T-helper 1 cell treated with Interleukin-12 subunit alpha and Interleukin-12 subunit beta and Interleukin-4 antibody, amounts not matched to agents 30 ng/mL and 1 ng/mL, for 36 hours (primary cell): ENCODE data around the gene ZHX3. TPM values are rescaled to one million over a fixed set of nuclear protein-coding genes. Genes with fewer than 3 reads are reported as not detected.

Experiments
- intact Hi-C: fragments of 100-400 bp; cut with micrococcal nuclease; formaldehyde crosslinking; loops from one replicate; pipeline ENCODE4 v1.15.1; 2024
- total RNA-seq: library from RNA; stranded (reverse); gene quantifications from 2 replicates; pipeline ENCODE4 v1.2.3, GENCODE V29; 2022

ZHX3 gene
- total RNA-seq, 1 donor from 2014 or later, result 7.5 TPM

- intact Hi-C loops, result no loop called here
Measured at GRCh38 chr20:41355598-41356203, 38.2 kb upstream of the ZHX3 start.

GRCh38 chr20:41355192-41355591 is 37.7 kb upstream of the ZHX3 start:
- intact Hi-C loops, result no loop called here

- intact Hi-C loops, result no loop called here
Measured at GRCh38 chr20:41353530-41353929, 36.0 kb upstream of the ZHX3 start.

- intact Hi-C loops, result no loop called here
Measured at GRCh38 chr20:41352666-41353065, 35.1 kb upstream of the ZHX3 start.

GRCh38 chr20:41352106-41352505 is 34.6 kb upstream of the ZHX3 start:
- intact Hi-C loops, result no loop called here

GRCh38 chr20:41350408-41350962 is 33.0 kb upstream of the ZHX3 start:
- intact Hi-C loops, result no loop called here

GRCh38 chr20:41349943-41350342 is 32.4 kb upstream of the ZHX3 start:
- intact Hi-C loops, result no loop called here

- intact Hi-C loops, result no loop called here
Measured at GRCh38 chr20:41349266-41349665, 31.7 kb upstream of the ZHX3 start.

- intact Hi-C loops, result no loop called here
Measured at GRCh38 chr20:41348430-41349172, 31.1 kb upstream of the ZHX3 start.

GRCh38 chr20:41347523-41348429 is 30.2 kb upstream of the ZHX3 start:
- intact Hi-C loops, result no loop called here

- intact Hi-C loops, result no loop called here
Measured at GRCh38 chr20:41345729-41346067, 28.2 kb upstream of the ZHX3 start.

GRCh38 chr20:41344938-41345728 is 27.6 kb upstream of the ZHX3 start:
- intact Hi-C loops, result loop anchor here (5.0 kb wide), 1 partner anchor 67 kb away; no protein-coding TSS in a partner anchor

- intact Hi-C loops, result loop anchor here (5.0 kb wide), 1 partner anchor 68 kb away; no protein-coding TSS in a partner anchor
Measured at GRCh38 chr20:41344477-41344876, 26.9 kb upstream of the ZHX3 start.

- intact Hi-C loops, result loop anchor here (5.0 kb wide), 1 partner anchor 70 kb away; no protein-coding TSS in a partner anchor
Measured at GRCh38 chr20:41342474-41343464, 25.2 kb upstream of the ZHX3 start.

- intact Hi-C loops, result loop anchor here (1.0 to 5.0 kb wide), 12 partner anchors 23 to 372 kb away; partner anchors contain the start of genes CHD6 and ZHX3
Measured at GRCh38 chr20:41340327-41341055, 23.0 kb upstream of the ZHX3 start, which contains the start of gene LPIN3. TSS of gene LPIN3 (plus strand) at chr20:41340821. CDS start at chr20:41345804, 4,983 bp downstream.

- intact Hi-C loops, result loop anchor here (1.0 to 5.0 kb wide), 12 partner anchors 23 to 372 kb away; partner anchors contain the start of genes CHD6 and ZHX3
Measured at GRCh38 chr20:41339957-41340326, 22.4 kb upstream of the ZHX3 start.

- intact Hi-C loops, result no loop called here
Measured at GRCh38 chr20:41336711-41337492, 19.4 kb upstream of the ZHX3 start.

GRCh38 chr20:41335591-41335990 is 18.1 kb upstream of the ZHX3 start:
- intact Hi-C loops, result no loop called here
